ENCODE results near the gene APLP2.
"Not testable (repeated sequence)": the region's sequence is repeated elsewhere in the genome, so short reads cannot be mapped to it uniquely, and the experiment has no call there.

APLP2 gene

GRCh38 chr11:130061017-130061416 is 8.7 kb upstream of the APLP2 start:
- no peak for DNase-seq

DNA sequence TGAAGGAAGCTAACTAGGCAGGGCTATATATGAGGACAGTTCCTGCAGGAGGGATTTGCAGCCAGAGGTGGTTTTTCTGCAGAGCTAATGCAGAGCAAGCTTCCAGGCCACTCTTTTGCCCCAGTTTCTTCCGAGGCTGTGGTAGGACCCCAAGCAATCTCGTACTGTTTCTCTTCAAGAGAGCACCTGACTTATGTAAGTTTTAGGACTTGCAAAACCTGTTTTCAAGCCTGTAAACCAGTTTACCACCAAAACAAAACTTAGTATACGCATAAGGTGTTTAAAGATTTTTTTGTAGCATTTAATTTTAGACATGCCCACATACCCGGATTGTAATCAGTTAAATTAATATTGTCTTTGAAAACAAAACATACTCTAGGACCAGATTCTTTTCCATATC is 7.7 kb upstream of the APLP2 start:
- DNase-seq = no peak

DNA sequence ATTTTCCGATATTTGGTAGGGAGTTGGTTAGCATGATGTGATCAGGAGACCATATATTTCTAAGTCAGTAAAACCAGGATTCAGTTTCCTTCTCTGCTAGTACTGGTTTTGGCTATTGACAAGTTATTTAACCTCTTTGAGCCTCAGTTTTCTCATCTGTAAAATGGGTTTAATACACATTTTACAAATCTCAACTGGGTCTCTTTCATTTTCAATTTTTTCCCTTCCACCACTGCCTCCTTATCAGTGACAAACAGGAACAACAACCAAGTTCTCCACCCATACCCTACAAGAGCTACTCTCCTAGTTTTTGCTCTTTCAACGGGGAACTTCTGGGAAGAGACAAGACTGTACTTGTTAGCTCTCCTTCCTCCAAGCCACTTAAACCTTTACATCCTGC is 6.2 kb upstream of the APLP2 start:
- no peak for DNase-seq

- no peak for DNase-seq
Measured at GRCh38 chr11:130064596-130064995, 5.1 kb upstream of the APLP2 start.

- no peak for DNase-seq
Measured at GRCh38 chr11:130066338-130066737, 3.4 kb upstream of the APLP2 start.

DNA sequence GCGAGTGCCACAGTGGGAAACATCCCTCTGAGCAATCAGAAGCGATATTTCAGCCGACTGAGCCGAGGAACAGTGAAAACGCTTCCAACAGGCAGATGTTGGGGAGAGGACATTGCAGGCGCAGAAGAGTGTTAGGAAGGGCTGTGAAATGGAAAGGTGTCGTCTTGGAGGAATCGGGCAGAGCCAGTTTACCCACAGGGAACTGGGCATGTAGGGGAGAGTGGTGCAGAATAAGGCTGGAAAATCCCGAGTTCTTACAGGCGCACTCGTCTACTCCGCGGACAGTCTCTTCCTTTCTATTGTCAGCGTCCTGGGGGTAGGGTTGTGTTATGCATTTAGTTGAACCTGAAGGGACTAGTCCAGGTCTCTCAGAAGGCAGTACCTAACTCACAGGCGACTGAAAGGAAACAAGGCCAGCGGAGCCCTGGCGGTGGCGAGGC is 1.1 kb upstream of the APLP2 start:
- DNase-seq = no peak

DNA sequence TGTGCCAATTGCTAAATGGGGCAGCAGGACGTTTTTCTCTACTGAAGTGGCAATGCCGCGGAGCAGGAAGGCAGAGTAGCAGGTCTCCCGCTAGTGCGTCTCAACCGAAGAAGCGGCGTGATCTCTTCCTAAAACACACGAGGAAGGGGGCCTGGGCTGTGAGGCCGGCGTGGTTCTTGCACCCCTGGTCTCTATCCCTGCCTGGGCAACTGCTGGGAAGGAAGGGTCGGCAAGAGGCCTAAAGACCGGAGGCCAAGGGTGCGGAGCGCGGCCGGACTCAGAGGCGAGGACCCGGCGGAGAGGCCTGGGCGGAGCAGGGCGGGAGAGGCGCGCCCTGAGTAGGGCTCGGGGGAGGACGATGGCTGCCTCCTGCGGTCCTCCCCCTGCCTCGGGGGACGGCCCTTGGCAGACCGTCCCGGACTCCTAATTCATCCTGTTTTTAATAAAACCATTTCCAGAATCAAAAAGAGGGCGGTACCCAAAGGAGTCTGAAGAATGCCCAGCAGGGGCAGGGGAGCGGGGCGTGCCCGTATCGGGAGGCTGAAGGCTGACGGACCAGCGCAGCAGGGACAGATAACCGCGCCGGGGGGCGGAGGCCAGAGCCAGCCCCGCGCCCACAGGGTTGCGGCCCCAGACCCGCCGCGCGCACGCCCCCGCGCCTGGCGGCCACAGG is 572 bp upstream of the APLP2 start:
- DNase-seq = no peak

DNA sequence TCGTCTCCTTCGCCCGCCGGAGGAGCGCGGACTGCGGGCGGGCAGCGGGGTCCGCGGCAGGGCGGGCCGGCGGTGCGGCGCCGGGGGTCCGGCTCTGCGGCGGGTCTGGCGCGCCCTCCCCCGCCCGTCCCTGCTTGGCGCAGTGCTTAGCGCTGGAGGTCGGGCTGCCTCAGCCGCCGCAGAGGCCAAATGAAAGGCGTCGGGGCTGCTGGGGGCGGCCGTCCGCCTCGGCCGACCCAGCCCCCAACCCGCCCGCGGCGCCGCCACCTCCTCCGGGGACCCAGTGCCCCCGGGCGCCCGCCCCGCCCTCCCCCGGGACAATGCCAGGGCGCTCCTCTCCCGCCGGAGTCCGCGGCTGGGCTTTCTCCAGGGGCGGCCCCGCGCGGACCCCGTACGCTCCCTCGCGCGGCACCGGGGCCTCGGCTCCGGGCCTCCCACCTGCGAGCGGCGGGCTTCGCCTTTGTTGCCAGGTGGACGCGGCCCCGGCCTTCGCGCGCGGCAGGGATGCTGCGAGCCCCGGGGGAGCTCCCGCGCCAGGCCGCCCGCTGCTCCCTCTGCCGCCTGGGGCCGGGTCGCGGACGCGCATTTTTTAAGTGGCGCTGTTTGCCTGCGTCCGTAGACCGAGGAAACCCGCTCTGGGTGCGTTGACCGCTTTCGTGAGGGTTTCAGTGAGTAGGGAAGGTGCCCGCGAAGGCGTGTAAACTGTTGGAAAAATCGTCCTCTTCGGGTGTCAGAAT is 583 bp downstream of the APLP2 start:
- no peak for DNase-seq

- DNase-seq = no peak
Measured at GRCh38 chr11:130070846-130071200, 1.1 kb downstream of the APLP2 start.

GRCh38 chr11:130071211-130071712 is 1.6 kb downstream of the APLP2 start:
- DNase-seq = no peak

DNA sequence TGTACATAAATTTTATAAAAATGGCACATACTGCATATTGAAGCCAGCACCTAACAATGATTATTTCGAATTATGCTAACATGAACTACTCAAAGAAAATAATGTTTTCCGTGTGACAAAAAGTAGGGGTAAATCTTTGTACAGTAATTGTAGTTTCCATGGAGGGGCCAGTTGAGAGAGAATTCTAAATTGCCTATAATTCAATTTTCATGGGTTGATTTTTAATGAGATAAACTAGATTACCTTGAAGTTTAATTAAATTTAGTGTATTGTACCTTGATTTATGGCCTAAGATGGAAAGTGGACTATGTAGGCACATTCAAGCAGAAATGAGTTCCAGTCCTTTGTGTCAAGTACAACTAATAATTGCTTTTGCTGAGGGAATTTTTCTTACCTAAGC is 5.0 kb downstream of the APLP2 start:
- no peak for DNase-seq

- no peak for DNase-seq
Measured at GRCh38 chr11:130076778-130077481, 7.2 kb downstream of the APLP2 start.

DNA sequence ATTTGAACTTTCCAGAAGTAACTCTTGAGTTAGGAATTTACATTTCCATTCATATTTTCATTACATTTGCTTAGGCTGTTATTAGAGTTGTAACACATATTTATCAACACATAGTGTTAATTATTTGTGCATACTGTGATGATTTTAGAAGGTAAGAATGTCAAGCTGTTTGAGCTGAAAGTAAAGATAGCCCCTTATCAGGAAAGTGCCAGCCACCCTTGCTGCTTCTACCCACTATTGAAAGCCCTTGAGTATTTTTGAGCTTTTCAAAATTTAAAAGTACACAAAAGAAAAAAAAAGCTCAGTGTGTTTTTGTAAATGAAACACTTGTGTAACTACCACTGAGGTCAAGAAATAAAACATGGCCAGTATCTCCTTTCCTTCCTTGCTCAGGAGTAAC is 8.0 kb downstream of the APLP2 start:
- DNase-seq = no peak

DNA sequence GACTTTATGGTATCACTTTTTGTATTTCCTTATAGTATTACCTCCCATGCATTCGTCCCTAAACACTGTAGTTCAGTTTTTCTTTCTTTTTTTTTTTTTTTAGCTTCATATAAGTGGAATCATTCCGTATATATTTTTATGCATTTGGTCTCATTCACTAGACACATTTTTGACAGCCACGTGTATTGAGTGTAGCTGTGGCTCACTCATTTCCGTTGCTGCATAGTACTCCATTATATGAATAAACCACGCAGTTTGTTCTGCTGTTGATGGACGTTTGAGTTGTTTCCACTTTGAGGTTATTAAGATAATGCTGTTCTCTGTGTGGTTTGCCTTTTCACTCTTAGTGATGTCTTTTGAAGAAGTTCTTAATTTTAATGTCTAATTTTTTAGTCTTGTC is 8.4 kb downstream of the APLP2 start:
- no peak for DNase-seq

- no peak for DNase-seq
Measured at GRCh38 chr11:130085671-130086290, 16.1 kb downstream of the APLP2 start.

GRCh38 chr11:130086669-130087068 is 17.0 kb downstream of the APLP2 start:
- no peak for DNase-seq

- DNase-seq = no peak
Measured at GRCh38 chr11:130087294-130087926, 17.7 kb downstream of the APLP2 start.

DNA sequence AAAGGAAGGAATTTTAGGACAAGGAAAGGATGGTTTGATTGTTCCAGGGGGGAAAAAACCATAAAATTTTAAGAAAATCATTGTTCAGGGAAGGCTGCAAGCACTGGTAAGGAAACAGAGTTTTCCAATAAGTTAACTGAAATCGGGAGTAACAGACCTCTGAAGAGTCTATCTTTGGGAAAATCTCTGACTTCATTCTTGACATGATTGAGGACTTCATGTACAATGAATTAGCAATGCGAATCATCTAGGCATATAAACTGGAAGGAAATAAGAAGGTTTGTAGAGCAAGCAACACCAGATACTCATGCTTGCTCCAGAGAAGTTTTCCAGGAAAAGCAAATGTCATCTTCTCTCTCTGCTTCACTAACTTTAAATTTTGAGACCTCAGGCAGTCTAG is 18.5 kb downstream of the APLP2 start:
- no peak for DNase-seq

- no peak for DNase-seq
Measured at GRCh38 chr11:130088919-130089673, 19.4 kb downstream of the APLP2 start.

DNA sequence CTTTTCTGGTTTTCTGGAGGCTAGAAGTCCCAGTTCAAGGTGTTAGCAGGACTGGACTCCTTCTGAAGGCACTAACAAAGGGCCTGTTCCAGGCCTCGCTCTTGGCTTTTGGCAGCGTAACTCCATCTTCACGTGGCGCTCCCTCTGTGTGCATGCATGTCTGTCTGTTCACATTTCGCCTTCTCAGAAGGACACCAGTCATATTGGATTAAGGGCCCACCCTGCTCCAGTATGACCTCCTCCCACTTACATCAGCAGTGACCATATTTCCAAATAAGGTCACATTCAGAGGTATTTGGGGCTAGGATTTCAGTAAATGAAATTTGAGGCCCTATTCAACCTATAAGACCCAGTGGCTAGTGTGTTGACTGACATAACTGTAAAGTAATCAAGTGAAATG is 20.0 kb downstream of the APLP2 start:
- DNase-seq = no peak

- DNase-seq = not testable (repeated sequence)
Measured at GRCh38 chr11:130090517-130090916, 20.8 kb downstream of the APLP2 start.

GRCh38 chr11:130091169-130091568 is 21.5 kb downstream of the APLP2 start:
- not testable (repeated sequence) for DNase-seq

All from NK-92 treated with Interleukin-12 subunit alpha and Interleukin-12 subunit beta, amount 100 ng/mL, for 24 hours (cell line).